Heart left ventricle (tissue), 16 donors: ENCODE data around the gene PAPOLA. TPM values are rescaled to one million over a fixed set of nuclear protein-coding genes. Genes with fewer than 3 reads are reported as not detected.

Experiments
- ATAC-seq, 4 donors: fragments of 200-7000 bp; cut with Tn5 transposase; one replicate each; pipeline ENCODE4 v1.9.1; 2020 to 2022; ENCODE audit warnings: moderate library complexity in 4 of 4, mild to moderate bottlenecking in 3 of 4, moderate number of reproducible peaks in 1 of 4
- DNase-seq, 5 donors: peaks; one replicate each; pipeline ENCODE4 v3.0.0-alpha.2; 2020
- H3K27ac ChIP-seq, 12 donors: fragments of 200-600 bp; sonication (generic) in 4 of 12; one replicate each; pipeline versions ENCODE4 v1.5.0 to v1.8.0; 2016 to 2022; ENCODE audit warnings: mild to moderate bottlenecking in 2 of 12
- H3K27me3 ChIP-seq, 9 donors: fragments of 200-600 bp; sonication (generic) in 2 of 9; one replicate each; pipeline versions ENCODE4 v1.5.1 to v1.8.0; 2016 to 2022; ENCODE audit warnings: mild to moderate bottlenecking in 3 of 9
- H3K36me3 ChIP-seq, 9 donors: fragments of 200-600 bp; sonication (generic) in 2 of 9; one replicate each; pipeline versions ENCODE4 v1.5.0 to v1.8.0; 2018 to 2022; ENCODE audit warnings: mild to moderate bottlenecking in 2 of 9
- H3K4me1 ChIP-seq, 12 donors: fragments of 200-600 bp; sonication (generic) in 4 of 12; one replicate each; pipeline versions ENCODE4 v1.5.0 to v1.8.0; 2016 to 2022; ENCODE audit warnings: mild to moderate bottlenecking in 3 of 12
- H3K4me3 ChIP-seq, 12 donors: fragments of 200-600 bp; sonication (generic) in 4 of 12; one replicate each; pipeline versions ENCODE4 v1.5.0 to v1.8.0; 2017 to 2022; ENCODE audit warnings: mild to moderate bottlenecking in 9 of 12, moderate library complexity in 4 of 12
- H3K9me3 ChIP-seq, 12 donors: fragments of 200-600 bp; sonication (generic) in 4 of 12; one replicate each; pipeline versions ENCODE4 v1.5.0 to v1.8.0; 2016 to 2022; ENCODE audit warnings: mild to moderate bottlenecking in 1 of 12
- CTCF ChIP-seq, 12 donors: fragments of 200-600 bp; sonication (generic) in 4 of 12; IDR thresholded peaks; one replicate each; pipeline versions ENCODE4 v1.5.0 to v1.8.0; 2018 to 2022; ENCODE audit warnings: antibody characterized with exemption in 12 of 12, mild to moderate bottlenecking in 5 of 12
- POLR2A ChIP-seq, 2 donors: fragments of 450-650 bp; IDR thresholded peaks; one replicate each; pipeline ENCODE4 v1.6.1; 2017; ENCODE audit warnings: antibody characterized with exemption in 2 of 2, mild to moderate bottlenecking in 2 of 2, moderate library complexity in 2 of 2
- WGBS, 4 donors: extraction: QIAGEN DNeasy Blood & Tissue Kit in 2 of 4; methylation state at CpG; one replicate each; pipeline versions ENCODE4 v1.1.5 to v1.1.7; 2013 to 2018; 5-methylcytosine and 5-hydroxymethylcytosine counted together
- intact Hi-C, 10 donors: fragments of 100-400 bp; cut with DNase I; formaldehyde crosslinking; loops; one replicate each; pipeline versions ENCODE4 v1.11.1 to v1.14.2; 2022
- polyA plus RNA-seq, 2 donors: library from polyadenylated mRNA; stranded (reverse); fragments of 200-250 nt; gene quantifications; one replicate each; pipeline ENCODE4 v1.2.3, GENCODE V29; 2013
- total RNA-seq, 9 donors: library from RNA; depleted of rRNA in 2 of 9; stranded (reverse); fragments of >200 nt in 2 of 9; fragmentation: NEBNext Ultra II Directional in 3 of 9; extraction: Animal tissue kit (Norgen Biotek cat#: 25700) in 3 of 9; gene quantifications; one replicate each; pipeline versions ENCODE4 v1.1.0 to v1.2.4, GENCODE V29; 2016 to 2023
- donor health status: ischemic (EF 13 %, LVEDD 7.1; RV severe dilation, severe dysfunction).
- donor health status: healthy with polysubstance abuse.
- donor health status: DM: no; HTN: yes; CAD: no.
- donor health status: DM: no; HTN: no; CAD: no.
- donor health status: ischemic (EF 25% LVEDD 6.9; RV normal size, moderate dysfunction).
- donor health status: ischemic (EF 25% LVEDD 5.7; RV mildly dilated, moderate dysfunction).
- donor health status: healthy.
- donor health status: DM: yes; HTN: yes; CAD: no.
- donor health status: ischemic (EF 35%, LVEDD 5.7; RV mildly dilated, moderate dysfunction).
- donor health status: nonischemic (EF 11% LVEDD 7.7; RV severe dilation, severe dysfunction).
- donor health status: DM: yes; HTN: yes; CAD: no.
- donor health status: PGD.
- donor health status: ischemic (EF 29% LVEDD 5.4; RV normal size, mild dysfunction).
- donor health status: nonischemic (EF 23%, LVEDD 6.1; RV moderate dilation, normal function).

Gene PAPOLA
- total and polyA plus RNA-seq, 11 donors = 72.0 to 147 (median 115) TPM

- TF ChIP-seq POLR2A (IDR thresholded peaks at IDR 0.05) (no peak), CTCF (IDR thresholded peaks at IDR 0.05) (no peak)
- Histone ChIP-seq H3K36me3 (peaks cover 0 to 19% (median 3%) of the 10 kb centered on the region in 9 donors), H3K27ac (no peak overlapping the region), H3K9me3 (no peaks in the 10 kb centered on the region), H3K4me3 (no peak overlapping the region), H3K4me1 (peaks cover 0 to 23% (median 12%) of the 10 kb centered on the region in 12 donors), H3K27me3 (no peaks in the 10 kb centered on the region)
- intact Hi-C loops = loop anchor here in 5 of 10 donors (5.0 kb wide), 4 partner anchors 162 to 272 kb away; no protein-coding TSS in a partner anchor
- WGBS, 4 donors = 48 to 53% (median 50%) methylated on average over 6 of the region's 6 CpGs
- no peak for DNase-seq
- peak in 3 of 4 donors; percentile 35 to 43 (median 41) for ATAC-seq
These were observed 72.8 kb downstream of the PAPOLA start for GRCh38 chr14:96574633-96575632.

GRCh38 chr14:96576359-96576758 lies 74.2 kb downstream of the PAPOLA start:
- intact Hi-C loops = loop anchor here in 2 of 10 donors (5.0 kb wide), 2 partner anchors 166 to 271 kb away; no protein-coding TSS in a partner anchor
- 80 to 87% (median 84%) methylated on average over 6 of the region's 6 CpGs for WGBS, 4 donors
- peaks cover 0 to 21% (median 12%) of the 10 kb centered on the region in 12 donors for H3K4me1 ChIP-seq
- ATAC-seq = no peak
- H3K27me3 ChIP-seq = no peaks in the 10 kb centered on the region
- peaks cover 0 to 16% (median 0%) of the 10 kb centered on the region in 9 donors for H3K36me3 ChIP-seq
- no peak overlapping the region for H3K4me3 ChIP-seq
- TF ChIP-seq CTCF (IDR thresholded peaks at IDR 0.05) = no peak
- TF ChIP-seq POLR2A (IDR thresholded peaks at IDR 0.05) = no peak
- no peaks in the 10 kb centered on the region for H3K9me3 ChIP-seq
- H3K27ac ChIP-seq = no peak overlapping the region
- no peak for DNase-seq

GRCh38 chr14:96576937-96577336 lies 74.8 kb downstream of the PAPOLA start:
- Histone ChIP-seq H3K27ac (no peak overlapping the region), H3K4me3 (no peak overlapping the region), H3K36me3 (peaks cover 0 to 16% (median 0%) of the 10 kb centered on the region in 9 donors), H3K4me1 (peaks cover 0 to 21% (median 12%) of the 10 kb centered on the region in 12 donors), H3K9me3 (no peaks in the 10 kb centered on the region), H3K27me3 (no peaks in the 10 kb centered on the region)
- intact Hi-C loops = loop anchor here in 2 of 10 donors (5.0 kb wide), 2 partner anchors 165 to 270 kb away; no protein-coding TSS in a partner anchor
- ATAC-seq (peak in 3 of 4 donors; percentile 11 to 27 (median 14)), DNase-seq (no peak)
- WGBS, 4 donors = 54 to 59% (median 57%) methylated on average over 3 of the region's 3 CpGs
- TF ChIP-seq CTCF (IDR thresholded peaks at IDR 0.05) (no peak), POLR2A (IDR thresholded peaks at IDR 0.05) (no peak)

GRCh38 chr14:96578619-96579018 lies 76.4 kb downstream of the PAPOLA start:
- no peak for ATAC-seq
- intact Hi-C loops = loop anchor here in 2 of 10 donors (5.0 kb wide), 2 partner anchors 164 to 269 kb away; no protein-coding TSS in a partner anchor
- Histone ChIP-seq H3K27me3 (peaks cover 0 to under 1% (median 0%) of the 10 kb centered on the region in 9 donors), H3K4me3 (no peak overlapping the region), H3K27ac (no peak overlapping the region), H3K4me1 (peaks cover 0 to 21% (median 12%) of the 10 kb centered on the region in 12 donors), H3K9me3 (no peaks in the 10 kb centered on the region), H3K36me3 (peaks cover 0 to 3% (median 0%) of the 10 kb centered on the region in 9 donors)
- DNase-seq = peak in 1 of 5 donors; percentile 51
- WGBS, 4 donors = 83 to 86% (median 84%) methylated on average over 6 of the region's 6 CpGs
- TF ChIP-seq POLR2A (IDR thresholded peaks at IDR 0.05) = no peak
- TF ChIP-seq CTCF (IDR thresholded peaks at IDR 0.05) = no peak
